ENCODE results near the gene SLC24A3. TPM values are rescaled to one million over a fixed set of nuclear protein-coding genes. Genes with fewer than 3 reads are reported as not detected.

SLC24A3 gene
- total RNA-seq, 1 experiment from 2014 or later, result 0.14 TPM

GRCh38 chr20:19540392-19540791, 327.9 kb downstream of the SLC24A3 start:
- no peak overlapping the region for H3K4me3 Mint-ChIP-seq (ENCODE audit: unreplicated experiment)
- Histone ChIP-seq H3K4me3 (ENCODE audit: low read depth, low read length) (no peak overlapping the region), H3K4me1 (no peaks in the 10 kb centered on the region), H3K9me3 (no peaks in the 10 kb centered on the region), H3K27me3 (replicated peaks; ENCODE audit: control insufficient read depth, insufficient read depth, low read length) (no peaks in the 10 kb centered on the region; the same call in 1 of the 2 replicates), H3K36me3 (ENCODE audit: control insufficient read depth, insufficient read depth, low read length) (no peaks in the 10 kb centered on the region)
- no peaks in the 10 kb centered on the region for H3K4me1 Mint-ChIP-seq (ENCODE audit: low read depth, unreplicated experiment)
- intact Hi-C loops (cut with micrococcal nuclease; ENCODE audit: unreplicated experiment), result no loop called here
- H3K9me3 Mint-ChIP-seq (ENCODE audit: unreplicated experiment), result no peaks in the 10 kb centered on the region
- no peak overlapping the region for H3K27ac Mint-ChIP-seq (ENCODE audit: unreplicated experiment)
- TF ChIP-seq, protein P1, sequence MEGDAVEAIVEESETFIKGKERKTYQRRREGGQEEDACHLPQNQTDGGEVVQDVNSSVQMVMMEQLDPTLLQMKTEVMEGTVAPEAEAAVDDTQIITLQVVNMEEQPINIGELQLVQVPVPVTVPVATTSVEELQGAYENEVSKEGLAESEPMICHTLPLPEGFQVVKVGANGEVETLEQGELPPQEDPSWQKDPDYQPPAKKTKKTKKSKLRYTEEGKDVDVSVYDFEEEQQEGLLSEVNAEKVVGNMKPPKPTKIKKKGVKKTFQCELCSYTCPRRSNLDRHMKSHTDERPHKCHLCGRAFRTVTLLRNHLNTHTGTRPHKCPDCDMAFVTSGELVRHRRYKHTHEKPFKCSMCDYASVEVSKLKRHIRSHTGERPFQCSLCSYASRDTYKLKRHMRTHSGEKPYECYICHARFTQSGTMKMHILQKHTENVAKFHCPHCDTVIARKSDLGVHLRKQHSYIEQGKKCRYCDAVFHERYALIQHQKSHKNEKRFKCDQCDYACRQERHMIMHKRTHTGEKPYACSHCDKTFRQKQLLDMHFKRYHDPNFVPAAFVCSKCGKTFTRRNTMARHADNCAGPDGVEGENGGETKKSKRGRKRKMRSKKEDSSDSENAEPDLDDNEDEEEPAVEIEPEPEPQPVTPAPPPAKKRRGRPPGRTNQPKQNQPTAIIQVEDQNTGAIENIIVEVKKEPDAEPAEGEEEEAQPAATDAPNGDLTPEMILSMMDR (IDR thresholded peaks at IDR 0.05; ENCODE audit: insufficient read depth in 1 of 2, low read depth in 1 of 2, low read length in 1 of 2, severe bottlenecking in 1 of 2, unreplicated experiment in 1 of 2), result no peak
- DNase-seq, result no peak
- H3K27me3 Mint-ChIP-seq (ENCODE audit: insufficient read depth, unreplicated experiment), result peaks cover 25% of the 10 kb centered on the region
- BruUV-seq (replicated peaks), result no TSS peak
- CTCF ChIA-PET, result no interaction called here
- POLR2A ChIA-PET, result no interaction called here
- no peaks in the 10 kb centered on the region for H3K36me3 Mint-ChIP-seq (ENCODE audit: insufficient read depth, unreplicated experiment)

DNA sequence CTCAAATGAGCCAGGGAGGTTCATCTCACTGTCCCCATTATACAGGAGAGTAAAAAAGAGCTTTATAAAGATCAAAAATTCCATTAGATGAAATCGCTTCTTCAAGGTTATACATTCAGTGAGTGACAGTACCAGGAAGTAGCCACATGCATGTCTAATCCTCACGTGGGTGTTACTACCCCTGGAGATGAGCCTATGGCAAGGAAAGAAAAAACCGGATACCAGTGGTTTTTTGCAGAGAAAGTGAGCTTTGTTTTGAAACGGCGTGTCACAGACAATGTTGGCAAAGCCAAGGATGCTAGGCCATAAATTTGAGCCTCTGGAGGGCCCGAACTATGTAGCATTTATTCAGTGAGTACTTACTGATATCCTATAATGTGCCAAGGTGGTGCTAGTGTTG, 330.7 kb downstream of the SLC24A3 start:
- H3K9me3 Mint-ChIP-seq (ENCODE audit: unreplicated experiment), result no peaks in the 10 kb centered on the region
- no peaks in the 10 kb centered on the region for H3K4me1 ChIP-seq
- no peak overlapping the region for H3K27ac Mint-ChIP-seq (ENCODE audit: unreplicated experiment)
- H3K27me3 ChIP-seq (replicated peaks; ENCODE audit: control insufficient read depth, insufficient read depth, low read length), result no peaks in the 10 kb centered on the region; the same call in 1 of the 2 replicates
- no peak overlapping the region for H3K4me3 Mint-ChIP-seq (ENCODE audit: unreplicated experiment)
- ChIA-PET POLR2A (interaction anchor here (0.6 kb wide), 1 partner anchor 1597 kb away, joined by 3 read pairs; no protein-coding TSS in a partner anchor), CTCF (no interaction called here)
- H3K4me1 Mint-ChIP-seq (ENCODE audit: low read depth, unreplicated experiment), result no peaks in the 10 kb centered on the region
- no peaks in the 10 kb centered on the region for H3K36me3 Mint-ChIP-seq (ENCODE audit: insufficient read depth, unreplicated experiment)
- TF ChIP-seq, protein P1 (IDR thresholded peaks at IDR 0.05; ENCODE audit: insufficient read depth in 1 of 2, low read depth in 1 of 2, low read length in 1 of 2, severe bottlenecking in 1 of 2, unreplicated experiment in 1 of 2), result no peak
- intact Hi-C loops (cut with micrococcal nuclease; ENCODE audit: unreplicated experiment), result no loop called here
- H3K27me3 Mint-ChIP-seq (ENCODE audit: insufficient read depth, unreplicated experiment), result peaks cover 28% of the 10 kb centered on the region
- no TSS peak for BruUV-seq (replicated peaks)
- H3K4me3 ChIP-seq (ENCODE audit: low read depth, low read length), result no peak overlapping the region
- no peaks in the 10 kb centered on the region for H3K9me3 ChIP-seq
- no peaks in the 10 kb centered on the region for H3K36me3 ChIP-seq (ENCODE audit: control insufficient read depth, insufficient read depth, low read length)
- DNase-seq, result no peak

GRCh38 chr20:19544684-19545083, 332.2 kb downstream of the SLC24A3 start:
- Mint-ChIP-seq H3K4me1 (ENCODE audit: low read depth, unreplicated experiment) (no peaks in the 10 kb centered on the region), H3K27ac (ENCODE audit: unreplicated experiment) (no peak overlapping the region), H3K9me3 (ENCODE audit: unreplicated experiment) (no peaks in the 10 kb centered on the region), H3K27me3 (ENCODE audit: insufficient read depth, unreplicated experiment) (peaks cover 17% of the 10 kb centered on the region), H3K4me3 (ENCODE audit: unreplicated experiment) (no peak overlapping the region), H3K36me3 (ENCODE audit: insufficient read depth, unreplicated experiment) (no peaks in the 10 kb centered on the region)
- Histone ChIP-seq H3K36me3 (ENCODE audit: control insufficient read depth, insufficient read depth, low read length) (no peaks in the 10 kb centered on the region), H3K27me3 (replicated peaks; ENCODE audit: control insufficient read depth, insufficient read depth, low read length) (no peaks in the 10 kb centered on the region; the same call in 1 of the 2 replicates), H3K4me3 (ENCODE audit: low read depth, low read length) (no peak overlapping the region), H3K4me1 (no peaks in the 10 kb centered on the region), H3K9me3 (no peaks in the 10 kb centered on the region)
- no TSS peak for BruUV-seq (replicated peaks)
- ChIA-PET POLR2A (no interaction called here), CTCF (no interaction called here)
- TF ChIP-seq, protein P1 (IDR thresholded peaks at IDR 0.05; ENCODE audit: insufficient read depth in 1 of 2, low read depth in 1 of 2, low read length in 1 of 2, severe bottlenecking in 1 of 2, unreplicated experiment in 1 of 2), result no peak
- no peak for DNase-seq
- intact Hi-C loops (cut with micrococcal nuclease; ENCODE audit: unreplicated experiment), result no loop called here
